Measurements from ENCODE around the gene MEGF11. TPM values are rescaled to one million over a fixed set of nuclear protein-coding genes. Genes with fewer than 3 reads are reported as not detected.

MEGF11 gene
- total RNA-seq, 1 experiment from 2014 or later, result 2.3 TPM

DNA sequence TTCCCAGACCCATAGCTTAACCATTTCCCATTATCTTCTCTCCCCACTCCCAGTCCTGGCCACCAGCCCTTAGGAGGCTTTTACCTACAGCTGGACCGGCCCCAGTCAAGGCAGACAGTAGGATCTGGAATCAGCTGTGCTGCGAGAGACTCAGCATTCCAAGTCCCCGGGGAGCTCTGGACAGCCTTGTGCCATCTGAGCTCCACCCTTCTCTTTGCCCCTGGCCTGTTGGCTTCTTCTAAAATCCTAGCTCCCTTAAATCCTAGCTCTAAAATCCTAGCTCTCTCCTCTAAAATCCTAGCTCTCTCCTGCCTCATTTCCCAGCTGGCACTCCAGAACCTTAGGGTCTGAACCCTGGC lies 21.3 kb downstream of the MEGF11 start:
- intact Hi-C loops (cut with micrococcal nuclease), result no loop called here
- no peaks in the 10 kb centered on the region for H3K9me3 ChIP-seq (ENCODE audit: control insufficient read depth in 1 of 2, insufficient read depth in 1 of 2, low read depth in 1 of 2, low read length in 2 of 2)
- DNase-seq (ENCODE audit: low read depth, low spot score), result no peak
- H4K20me1 ChIP-seq (ENCODE audit: insufficient read depth), result no peaks in the 10 kb centered on the region
- H3K27ac ChIP-seq (ENCODE audit: low read depth, low read length), result no peak overlapping the region
- RAD21 ChIA-PET (ENCODE audit: low non-redundant PET in 1 of 2, low total read pairs in 2 of 2, uncharacterized antibody in 2 of 2, unreplicated experiment in 2 of 2), result no interaction called here
- no peak overlapping the region for H3K4me2 ChIP-seq (ENCODE audit: low read length)
- POLR2A ChIA-PET, result no interaction called here
- TF ChIP-seq POLR2AphosphoS5 (IDR thresholded peaks at IDR 0.05; ENCODE audit: low read depth, low read length), result no peak
- TF ChIP-seq SIN3A (IDR thresholded peaks at IDR 0.05; ENCODE audit: low read depth), result no peak
- no peak for TF ChIP-seq EZH2phosphoT487 (IDR thresholded peaks at IDR 0.05; ENCODE audit: borderline replicate concordance)
- TF ChIP-seq CTCF (IDR thresholded peaks at IDR 0.05 in 2 of 3, conservative IDR thresholded peaks at IDR 0.05 in 1 of 3; ENCODE audit: borderline replicate concordance in 1 of 3, insufficient read depth in 1 of 3, low read depth in 2 of 3, low read length in 2 of 3), result no peak
- TF ChIP-seq FOSL1 (IDR thresholded peaks at IDR 0.05; ENCODE audit: low read depth), result no peak
- no peak for TF ChIP-seq TCF7L2 (IDR thresholded peaks at IDR 0.05; ENCODE audit: borderline replicate concordance, extremely low read depth, insufficient read depth, insufficient read length)
- TF ChIP-seq RAD21 (IDR thresholded peaks at IDR 0.05; ENCODE audit: low read depth), result no peak
- TF ChIP-seq, protein P1, sequence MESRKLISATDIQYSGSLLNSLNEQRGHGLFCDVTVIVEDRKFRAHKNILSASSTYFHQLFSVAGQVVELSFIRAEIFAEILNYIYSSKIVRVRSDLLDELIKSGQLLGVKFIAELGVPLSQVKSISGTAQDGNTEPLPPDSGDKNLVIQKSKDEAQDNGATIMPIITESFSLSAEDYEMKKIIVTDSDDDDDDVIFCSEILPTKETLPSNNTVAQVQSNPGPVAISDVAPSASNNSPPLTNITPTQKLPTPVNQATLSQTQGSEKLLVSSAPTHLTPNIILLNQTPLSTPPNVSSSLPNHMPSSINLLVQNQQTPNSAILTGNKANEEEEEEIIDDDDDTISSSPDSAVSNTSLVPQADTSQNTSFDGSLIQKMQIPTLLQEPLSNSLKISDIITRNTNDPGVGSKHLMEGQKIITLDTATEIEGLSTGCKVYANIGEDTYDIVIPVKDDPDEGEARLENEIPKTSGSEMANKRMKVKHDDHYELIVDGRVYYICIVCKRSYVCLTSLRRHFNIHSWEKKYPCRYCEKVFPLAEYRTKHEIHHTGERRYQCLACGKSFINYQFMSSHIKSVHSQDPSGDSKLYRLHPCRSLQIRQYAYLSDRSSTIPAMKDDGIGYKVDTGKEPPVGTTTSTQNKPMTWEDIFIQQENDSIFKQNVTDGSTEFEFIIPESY (IDR thresholded peaks at IDR 0.05; ENCODE audit: extremely low read depth, insufficient replicate concordance, low read length), result no peak
- TF ChIP-seq POLR2A (IDR thresholded peaks at IDR 0.05; ENCODE audit: borderline replicate concordance, extremely low read depth, insufficient read depth, insufficient read length), result no peak
- no peak for TF ChIP-seq JUND (IDR thresholded peaks at IDR 0.05)
- TF ChIP-seq ELF1 (IDR thresholded peaks at IDR 0.05; ENCODE audit: borderline replicate concordance, low read depth), result no peak
- TF ChIP-seq ZNF274 (IDR thresholded peaks at IDR 0.05; ENCODE audit: low read depth, low read length), result no peak
- TF ChIP-seq SP1 (IDR thresholded peaks at IDR 0.05; ENCODE audit: low read depth), result no peak
- no peak for TF ChIP-seq ATF3 (IDR thresholded peaks at IDR 0.05)
- no peak for TF ChIP-seq CEBPB (IDR thresholded peaks at IDR 0.05; ENCODE audit: low read depth)
- no peak for TF ChIP-seq REST (IDR thresholded peaks at IDR 0.05; ENCODE audit: low read depth)
- H3K4me3 ChIP-seq (replicated peaks in 1 of 2; ENCODE audit: low read depth in 1 of 2, low read length in 2 of 2), result no peak overlapping the region
- no peak overlapping the region for H3K9ac ChIP-seq (ENCODE audit: low read length)
- no peak overlapping the region for H2AFZ ChIP-seq (ENCODE audit: low read depth, low read length, poor library complexity, severe bottlenecking)
- no peaks in the 10 kb centered on the region for H3K9me2 ChIP-seq (ENCODE audit: insufficient read depth)
- H3K36me3 ChIP-seq (ENCODE audit: control insufficient read depth in 1 of 2, insufficient read depth in 2 of 2, low read length in 2 of 2), result no peaks in the 10 kb centered on the region
- H3K4me1 ChIP-seq (ENCODE audit: control insufficient read depth in 1 of 2, insufficient read depth in 2 of 2, low read length in 2 of 2), result peaks cover 0 to 3% of the 10 kb centered on the region in 2 experiments; a peak in 2 of 4 replicates
- no TSS peak for BruUV-seq (replicated peaks)
- no peaks in the 10 kb centered on the region for H3K27me3 ChIP-seq (ENCODE audit: insufficient read depth, low read length)
- CTCF ChIA-PET, result no interaction called here
- no peaks in the 10 kb centered on the region for H3K79me2 ChIP-seq (ENCODE audit: insufficient read depth, low read length)
- ATAC-seq, result no peak
